ENCODE results near the gene KLHL21.
A peak's percentile ranks its signal among the peaks of the same experiment; 100 is the strongest.

DNA sequence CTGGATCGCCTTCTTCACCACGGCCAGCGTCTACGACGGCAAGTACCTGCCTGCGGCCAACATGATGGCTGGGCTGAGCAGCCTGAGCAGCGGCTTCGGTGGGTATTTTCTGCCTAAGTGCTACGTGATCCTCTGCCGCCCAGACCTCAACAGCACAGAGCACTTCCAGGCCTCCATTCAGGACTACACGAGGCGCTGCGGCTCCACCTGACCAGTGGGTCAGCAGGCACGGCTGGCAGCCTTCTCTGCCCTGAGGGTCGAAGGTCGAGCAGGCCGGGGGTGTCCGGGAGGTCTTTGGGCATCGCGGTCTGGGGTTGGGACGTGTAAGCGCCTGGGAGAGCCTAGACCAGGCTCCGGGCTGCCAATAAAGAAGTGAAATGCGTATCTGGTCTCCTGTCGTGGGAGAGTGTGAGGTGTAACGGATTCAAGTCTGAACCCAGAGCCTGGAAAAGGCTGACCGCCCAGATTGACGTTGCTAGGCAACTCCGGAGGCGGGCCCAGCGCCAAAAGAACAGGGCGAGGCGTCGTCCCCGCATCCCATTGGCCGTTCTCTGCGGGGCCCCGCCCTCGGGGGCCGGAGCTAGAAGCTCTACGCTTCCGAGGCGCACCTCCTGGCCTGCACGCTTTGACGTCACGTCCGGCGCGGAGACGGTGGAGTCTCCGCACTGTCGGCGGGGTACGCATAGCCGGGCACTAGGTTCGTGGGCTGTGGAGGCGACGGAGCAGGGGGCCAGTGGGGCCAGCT, 23.1 kb downstream of the KLHL21 start, which contains the start of gene ZBTB48:
- TF ChIP-seq, protein P1, sequence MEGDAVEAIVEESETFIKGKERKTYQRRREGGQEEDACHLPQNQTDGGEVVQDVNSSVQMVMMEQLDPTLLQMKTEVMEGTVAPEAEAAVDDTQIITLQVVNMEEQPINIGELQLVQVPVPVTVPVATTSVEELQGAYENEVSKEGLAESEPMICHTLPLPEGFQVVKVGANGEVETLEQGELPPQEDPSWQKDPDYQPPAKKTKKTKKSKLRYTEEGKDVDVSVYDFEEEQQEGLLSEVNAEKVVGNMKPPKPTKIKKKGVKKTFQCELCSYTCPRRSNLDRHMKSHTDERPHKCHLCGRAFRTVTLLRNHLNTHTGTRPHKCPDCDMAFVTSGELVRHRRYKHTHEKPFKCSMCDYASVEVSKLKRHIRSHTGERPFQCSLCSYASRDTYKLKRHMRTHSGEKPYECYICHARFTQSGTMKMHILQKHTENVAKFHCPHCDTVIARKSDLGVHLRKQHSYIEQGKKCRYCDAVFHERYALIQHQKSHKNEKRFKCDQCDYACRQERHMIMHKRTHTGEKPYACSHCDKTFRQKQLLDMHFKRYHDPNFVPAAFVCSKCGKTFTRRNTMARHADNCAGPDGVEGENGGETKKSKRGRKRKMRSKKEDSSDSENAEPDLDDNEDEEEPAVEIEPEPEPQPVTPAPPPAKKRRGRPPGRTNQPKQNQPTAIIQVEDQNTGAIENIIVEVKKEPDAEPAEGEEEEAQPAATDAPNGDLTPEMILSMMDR (IDR thresholded peaks at IDR 0.05), result no peak
- peak; percentile 93 to 97 for TF ChIP-seq POLR2A (IDR thresholded peaks at IDR 0.05)
